NCI-H2196 (cell line): ENCODE data around the gene SCYL2.
A peak's percentile ranks its signal among the peaks of the same experiment; 100 is the strongest.
"Not testable (repeated sequence)": the region's sequence is repeated elsewhere in the genome, so short reads cannot be mapped to it uniquely, and the experiment has no call there.

Experiments
- DNase-seq: peaks from one replicate; lab custom pipeline; 2025; ENCODE audit not compliant: unreplicated experiment; lab: John Stamatoyannopoulos, UW

Gene SCYL2

DNA sequence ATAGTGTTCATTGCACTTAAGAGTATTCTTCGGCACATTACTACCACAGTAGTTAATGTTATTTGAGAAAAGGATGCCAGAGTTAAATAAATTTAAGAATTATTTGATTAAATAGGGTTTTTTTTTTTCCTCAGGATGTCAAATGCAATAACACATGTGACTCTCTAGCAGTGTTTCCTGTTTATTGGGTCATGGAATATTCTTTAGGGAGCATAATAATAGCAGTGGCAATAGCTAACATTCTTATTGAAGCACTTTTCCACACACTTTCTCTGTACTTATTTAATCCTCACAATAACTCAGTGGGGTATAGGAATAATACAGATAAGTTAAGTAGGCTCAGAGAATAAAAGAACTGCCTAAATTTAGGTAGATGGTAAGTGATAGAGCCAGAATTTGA is 44.3 kb downstream of the SCYL2 start:
- DNase-seq = no peak

DNA sequence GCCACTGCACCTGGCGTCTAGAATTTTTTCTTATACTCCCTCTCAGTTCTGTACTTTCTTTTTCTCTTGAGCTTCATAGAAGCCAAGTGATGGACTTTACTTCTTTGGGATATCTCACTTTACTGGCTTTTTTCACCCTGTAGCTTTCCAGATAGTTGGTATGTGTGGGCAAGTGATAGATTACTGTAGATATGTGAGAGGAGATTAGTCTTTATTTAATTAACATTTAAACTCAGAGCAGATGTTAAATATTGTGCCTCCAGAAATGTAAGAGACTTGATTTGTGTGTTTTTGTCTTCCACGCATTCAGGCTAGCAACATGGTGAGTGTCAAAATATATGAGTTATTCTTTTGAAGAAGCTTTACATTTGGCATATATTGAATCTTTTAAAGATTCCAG is 50.4 kb downstream of the SCYL2 start:
- no peak for DNase-seq

DNA sequence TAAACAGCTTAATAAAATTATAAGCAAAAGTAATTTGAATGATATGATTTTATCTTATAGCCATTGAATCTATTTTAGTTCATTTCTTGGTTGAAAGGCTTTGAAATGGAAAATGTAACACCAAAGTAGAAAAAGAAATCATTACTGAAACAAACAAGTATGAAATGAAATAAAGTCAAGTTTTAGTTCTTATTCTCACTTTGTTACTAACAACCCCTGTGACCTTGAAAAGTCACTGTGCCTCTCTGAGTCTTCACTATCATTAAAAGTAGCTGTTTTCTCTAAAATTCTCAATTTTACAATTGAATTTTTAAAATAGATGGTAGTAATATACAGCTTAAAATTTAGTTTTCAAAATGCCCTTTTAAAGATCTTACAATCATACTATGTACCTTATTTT is 57.5 kb downstream of the SCYL2 start:
- no peak for DNase-seq

- DNase-seq = no peak
These were observed 59.2 kb downstream of the SCYL2 start for GRCh38 chr12:100326208-100326607.

DNA sequence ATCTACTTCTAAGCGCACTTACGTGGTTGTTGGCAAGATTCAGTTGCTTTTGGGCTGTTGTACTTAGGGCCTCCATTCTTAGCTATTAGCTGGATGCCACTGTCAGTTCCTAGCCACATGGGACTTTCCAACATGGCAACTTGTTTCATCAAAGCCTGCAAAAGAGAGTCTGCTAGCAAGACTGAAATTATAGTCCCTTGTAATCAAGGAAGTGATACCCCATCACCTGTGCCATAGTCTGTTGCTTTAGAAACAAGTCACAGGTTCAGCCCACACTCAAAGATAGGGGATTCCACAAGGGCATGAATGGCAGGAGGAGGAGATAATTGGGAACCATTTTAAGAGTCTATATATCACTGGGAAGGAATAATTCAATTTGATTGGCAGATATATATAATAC is 62.8 kb downstream of the SCYL2 start:
- DNase-seq = no peak

GRCh38 chr12:100331871-100332270 is 64.9 kb downstream of the SCYL2 start:
- no peak for DNase-seq

DNA sequence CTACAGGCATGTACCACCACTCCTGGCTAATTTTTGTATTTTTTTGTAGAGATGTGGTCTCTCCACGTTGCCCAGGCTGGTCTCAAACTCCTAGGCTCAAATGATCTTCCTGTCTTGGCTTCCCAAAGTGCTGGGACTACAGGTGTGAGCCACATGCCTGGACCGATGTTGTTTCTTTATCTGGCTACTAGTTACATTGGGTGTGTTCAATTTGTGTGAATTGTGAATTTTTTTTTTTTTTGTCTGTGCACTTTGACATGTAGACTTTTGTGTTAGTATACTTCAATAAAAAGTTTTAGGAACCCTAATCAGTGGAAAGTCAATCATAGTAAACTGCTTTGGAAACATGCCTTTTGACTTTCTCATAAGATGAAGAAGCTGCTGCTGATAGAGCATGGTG is 65.9 kb downstream of the SCYL2 start:
- no peak for DNase-seq

DNA sequence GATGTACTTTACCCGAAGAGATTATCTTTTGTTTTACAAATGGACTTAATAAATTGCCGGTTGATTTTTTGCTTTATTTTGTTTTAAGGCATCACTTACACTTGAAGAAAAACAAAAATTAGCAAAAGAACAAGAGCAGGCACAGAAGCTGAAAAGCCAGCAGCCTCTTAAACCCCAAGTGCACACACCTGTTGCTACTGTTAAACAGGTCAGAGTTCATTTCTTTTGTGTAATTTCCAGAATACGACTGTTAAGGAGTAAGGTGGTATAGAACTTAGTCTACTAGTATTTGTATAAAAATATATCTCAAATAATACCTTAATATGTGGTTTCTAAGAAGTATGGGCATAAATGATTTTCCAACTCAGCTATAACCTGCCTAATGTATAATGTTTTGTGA is 70.3 kb downstream of the SCYL2 start:
- no peak for DNase-seq

GRCh38 chr12:100337727-100338126 is 70.8 kb downstream of the SCYL2 start:
- DNase-seq = peak; percentile 18

- DNase-seq = no peak
These were observed 72.1 kb downstream of the SCYL2 start for GRCh38 chr12:100339071-100339470.

GRCh38 chr12:100342897-100343296 is 75.9 kb downstream of the SCYL2 start:
- DNase-seq = not testable (repeated sequence)

GRCh38 chr12:100344351-100344750 is 77.4 kb downstream of the SCYL2 start:
- DNase-seq = not testable (repeated sequence)

GRCh38 chr12:100345020-100345767 is 78.2 kb downstream of the SCYL2 start:
- no peak for DNase-seq

DNA sequence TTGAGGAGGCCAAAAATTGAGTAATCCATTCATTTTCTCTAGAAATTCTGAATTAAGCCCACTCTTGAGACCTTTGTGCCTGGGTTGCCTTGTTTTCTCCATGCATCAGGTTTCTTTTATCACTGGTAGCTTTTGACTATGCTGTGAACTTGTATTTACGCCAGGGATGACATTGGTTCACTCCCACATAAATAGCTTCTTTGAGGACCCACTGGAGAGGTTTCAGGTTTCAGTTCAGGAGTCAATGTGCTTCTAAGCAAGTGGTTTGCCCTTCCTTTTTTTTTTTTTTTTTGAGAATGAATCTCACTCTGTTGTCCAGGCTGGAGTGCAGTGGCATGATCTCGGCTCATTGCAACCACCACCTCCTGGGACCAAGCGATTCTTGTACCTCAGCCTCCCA is 79.7 kb downstream of the SCYL2 start:
- DNase-seq = peak; percentile 4

GRCh38 chr12:100348657-100349454 is 81.9 kb downstream of the SCYL2 start:
- peak; percentile 35 for DNase-seq

DNA sequence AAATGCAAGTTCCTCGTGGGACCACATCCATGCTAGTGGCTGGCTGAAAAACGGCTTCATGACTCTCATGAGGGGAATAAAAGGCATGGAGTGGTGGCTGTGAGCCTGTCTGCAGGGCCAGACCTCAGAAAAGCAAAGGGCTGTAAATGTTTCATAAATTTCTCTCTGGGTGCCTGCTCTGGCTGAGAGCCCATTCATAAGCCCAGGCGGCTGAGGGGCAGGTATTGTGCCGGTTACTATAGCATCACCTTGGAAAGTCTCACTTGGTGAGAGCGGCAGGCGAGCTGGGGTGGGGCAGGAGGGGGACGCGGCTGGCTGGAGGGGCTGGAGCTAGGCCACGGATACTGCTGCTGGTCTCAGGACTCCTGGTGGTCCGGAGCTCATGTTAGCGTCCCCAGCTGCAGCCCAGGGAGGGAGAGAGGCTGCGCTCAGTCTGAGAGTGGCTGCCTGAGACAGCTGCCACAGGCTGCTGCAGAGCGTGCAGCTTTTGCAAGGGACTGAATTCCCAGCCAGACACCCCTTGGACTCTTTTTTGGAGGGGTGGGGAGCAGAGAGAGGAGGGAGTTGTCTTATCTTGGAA is 89.8 kb downstream of the SCYL2 start, which contains the start of gene SLC17A8:
Gene SLC17A8 (plus strand): TSS at position 431 of the 580 bp plus-strand sequence. CDS start 318 bp downstream, outside the sequence.
- no peak for DNase-seq

DNA sequence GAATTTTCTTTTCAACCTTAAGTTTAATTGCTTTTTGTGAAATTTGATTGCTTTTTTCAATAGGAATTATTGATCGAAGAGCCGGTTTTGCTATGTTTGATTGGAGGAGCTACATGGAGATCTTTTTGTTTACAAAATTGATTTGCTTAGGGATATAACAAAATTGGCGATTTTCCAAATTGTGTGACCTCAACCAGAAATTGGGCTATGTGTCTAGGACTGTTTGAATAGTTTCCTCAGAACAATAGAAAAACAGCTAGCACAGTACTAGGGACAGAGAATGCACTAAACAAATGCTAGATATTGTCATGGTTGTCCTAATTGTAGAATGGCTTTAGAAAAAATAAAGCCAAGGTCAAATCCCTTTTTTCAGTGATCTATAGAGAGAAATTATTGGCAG is 92.3 kb downstream of the SCYL2 start:
- DNase-seq = no peak

DNA sequence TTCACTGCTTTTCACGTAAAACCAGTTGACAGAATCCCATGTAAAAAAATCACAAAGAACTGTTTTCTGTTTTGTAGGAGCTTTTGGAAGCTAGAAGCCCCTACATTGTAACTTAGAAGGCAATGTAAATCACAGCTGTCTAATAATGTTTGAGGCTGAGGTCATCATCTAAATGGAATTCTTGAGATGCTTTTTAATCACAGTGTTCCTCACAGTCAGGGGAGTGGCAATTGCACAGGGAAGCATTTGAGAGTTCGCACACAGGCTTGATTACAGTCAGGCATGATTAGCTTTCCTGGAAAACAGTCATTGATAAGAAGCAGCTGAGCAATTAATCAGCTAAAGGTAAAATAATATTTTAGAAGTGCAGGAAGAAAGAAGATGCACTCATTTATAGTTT is 92.8 kb downstream of the SCYL2 start:
- no peak for DNase-seq

GRCh38 chr12:100360450-100360849 is 93.5 kb downstream of the SCYL2 start:
- no peak for DNase-seq

DNA sequence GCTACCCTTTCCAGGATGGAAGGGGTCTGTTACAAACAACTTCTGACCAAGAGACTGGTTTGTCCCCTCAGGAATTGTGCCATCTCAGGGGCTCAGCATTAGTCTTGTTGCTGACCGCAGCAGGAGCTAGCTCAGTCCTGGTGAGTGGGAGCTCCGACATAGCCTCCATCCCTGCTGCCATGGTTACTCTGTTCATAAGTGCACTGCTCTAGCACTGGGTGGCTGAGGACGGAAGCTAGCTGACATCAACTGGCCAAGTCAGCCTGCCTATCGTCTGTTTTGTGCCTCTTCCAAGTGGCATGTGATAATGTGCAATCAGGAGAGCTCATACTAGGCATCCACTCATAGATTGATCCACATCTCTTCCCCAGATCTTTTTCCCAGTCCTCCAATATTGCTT is 97.3 kb downstream of the SCYL2 start:
- DNase-seq = no peak

DNA sequence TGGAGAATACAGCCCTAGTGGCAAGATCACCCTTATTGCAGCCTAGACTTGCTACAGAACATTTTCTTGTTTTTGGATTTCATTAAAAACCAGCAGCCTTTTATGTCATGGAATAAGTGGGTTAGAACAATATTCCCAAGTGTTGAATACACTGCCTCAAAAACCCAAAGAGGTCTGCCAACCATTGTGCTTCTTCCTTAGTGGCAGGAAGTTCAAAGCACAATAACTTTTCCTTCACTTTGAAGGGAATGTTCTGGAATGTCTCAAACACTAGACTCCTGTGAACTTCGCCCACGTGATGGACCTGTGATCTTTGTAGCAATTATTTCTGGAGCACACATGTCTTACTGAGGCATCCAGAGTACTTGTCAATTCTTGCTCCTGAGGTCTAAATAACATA is 98.4 kb downstream of the SCYL2 start:
- no peak for DNase-seq

- DNase-seq = no peak
These were observed 101.1 kb downstream of the SCYL2 start for GRCh38 chr12:100368066-100368465.
